Liver (tissue), 9 donors: Measurements from ENCODE around the gene HUWE1. TPM values are rescaled to one million over a fixed set of nuclear protein-coding genes. Genes with fewer than 3 reads are reported as not detected.

Experiments used
- DNase-seq: peaks from one replicate; pipeline ENCODE4 v3.0.0-alpha.2; 2017; ENCODE audit warnings: low spot score
- H3K27ac ChIP-seq, 2 donors: one replicate each; pipeline ENCODE4 v1.7.0; 2013; ENCODE audit warnings: inconsistent platforms in 2 of 2, low read length in 2 of 2, control low read depth in 1 of 2, low read depth in 1 of 2, mild to moderate bottlenecking in 1 of 2
- H3K27me3 ChIP-seq, 4 donors: one replicate each; pipeline versions ENCODE4 v1.6.1 to v1.7.0; 2013; ENCODE audit warnings: low read length in 3 of 4, inconsistent platforms in 1 of 4, mild to moderate bottlenecking in 1 of 4, moderate library complexity in 1 of 4; ENCODE audit not compliant: control insufficient read depth in 4 of 4, insufficient read depth in 4 of 4
- H3K36me3 ChIP-seq, 4 donors: one replicate each; pipeline versions ENCODE4 v1.6.1 to v1.7.0; 2013; ENCODE audit warnings: low read length in 3 of 4, mild to moderate bottlenecking in 3 of 4, low read depth in 1 of 4, moderate library complexity in 1 of 4; ENCODE audit not compliant: control insufficient read depth in 4 of 4, insufficient read depth in 3 of 4
- H3K4me1 ChIP-seq, 4 donors: one replicate each; pipeline versions ENCODE4 v1.6.1 to v1.7.0; 2013; ENCODE audit warnings: low read length in 3 of 4, mild to moderate bottlenecking in 3 of 4, moderate library complexity in 1 of 4; ENCODE audit not compliant: control insufficient read depth in 4 of 4, insufficient read depth in 4 of 4
- H3K4me3 ChIP-seq, 3 donors: one replicate each; pipeline versions ENCODE4 v1.6.1 to v1.7.0; 2013; ENCODE audit warnings: low read length in 3 of 3, control low read depth in 1 of 3, low read depth in 1 of 3, mild to moderate bottlenecking in 1 of 3
- H3K9ac ChIP-seq, 2 donors: one replicate each; pipeline ENCODE4 v1.7.0; 2013; ENCODE audit warnings: low read length in 2 of 2, mild to moderate bottlenecking in 2 of 2, moderate library complexity in 2 of 2, control low read depth in 1 of 2, low read depth in 1 of 2
- H3K9me3 ChIP-seq, 4 donors: one replicate each; pipeline versions ENCODE4 v1.6.1 to v1.7.0; 2013; ENCODE audit warnings: low read length in 3 of 4; ENCODE audit not compliant: control insufficient read depth in 4 of 4
- EGR1 ChIP-seq, 2 donors: IDR thresholded peaks; 2 replicates each; pipeline ENCODE4 v1.6.1; 2016 to 2018; ENCODE audit warnings: antibody characterized with exemption in 2 of 2, low read depth in 2 of 2
- FOXA1 ChIP-seq: IDR thresholded peaks from 2 replicates; pipeline ENCODE4 v1.6.1; 2016; ENCODE audit warnings: antibody characterized with exemption
- FOXA2 ChIP-seq: IDR thresholded peaks from 2 replicates; pipeline ENCODE4 v1.6.1; 2016; ENCODE audit warnings: antibody characterized with exemption
- GABPA ChIP-seq, 2 donors: IDR thresholded peaks in 1 of 2; conservative IDR thresholded peaks in 1 of 2; 2 replicates each; pipeline ENCODE4 v1.6.1; 2016; ENCODE audit warnings: antibody characterized with exemption in 2 of 2, mild to moderate bottlenecking in 1 of 2, moderate library complexity in 1 of 2
- HNF4A ChIP-seq, 2 donors: conservative IDR thresholded peaks; 2 replicates each; pipeline ENCODE4 v1.6.1; 2016; ENCODE audit warnings: antibody characterized with exemption in 2 of 2, mild to moderate bottlenecking in 2 of 2
- HNF4G ChIP-seq: IDR thresholded peaks from 2 replicates; pipeline ENCODE4 v1.6.1; 2016; ENCODE audit warnings: antibody characterized with exemption
- JUND ChIP-seq, 2 donors: IDR thresholded peaks; 2 replicates each; pipeline ENCODE4 v1.6.1; 2016; ENCODE audit warnings: antibody characterized with exemption in 2 of 2
- NR2F2 ChIP-seq: IDR thresholded peaks from 2 replicates; pipeline ENCODE4 v1.6.1; 2016; ENCODE audit warnings: antibody characterized with exemption
- RAD21 ChIP-seq, 2 donors: IDR thresholded peaks; 2 replicates each; pipeline ENCODE4 v1.6.1; 2016; ENCODE audit warnings: antibody characterized with exemption in 2 of 2, mild to moderate bottlenecking in 2 of 2
- RXRA ChIP-seq, 2 donors: IDR thresholded peaks; 2 replicates each; pipeline ENCODE4 v1.6.1; 2017 to 2018; ENCODE audit warnings: antibody characterized with exemption in 2 of 2, mild to moderate bottlenecking in 1 of 2
- TAF1 ChIP-seq: conservative IDR thresholded peaks from 2 replicates; pipeline ENCODE4 v1.6.1; 2016; ENCODE audit warnings: antibody characterized with exemption, mild to moderate bottlenecking
- YY1 ChIP-seq: IDR thresholded peaks from 2 replicates; pipeline ENCODE4 v1.6.1; 2016; ENCODE audit warnings: antibody characterized with exemption, mild to moderate bottlenecking
- WGBS: extraction: QIAGEN DNeasy Blood & Tissue Kit; methylation state at CpG from one replicate; pipeline ENCODE4 v1.1.7; 2013; 5-methylcytosine and 5-hydroxymethylcytosine counted together
- polyA plus RNA-seq, 2 donors: library from polyadenylated mRNA; stranded (reverse) in 1 of 2; unstranded in 1 of 2; fragments of 200-250 nt in 1 of 2; fragments of >200 nt in 1 of 2; fragmentation: Nextera tagmentation in 1 of 2; extraction: Ambion mirVana in 1 of 2; gene quantifications; one replicate each; pipeline versions ENCODE4 v1.2.1 to v1.2.3, GENCODE V29; 2013 to 2015
- total RNA-seq, 2 donors: library from RNA; depleted of rRNA; stranded (reverse); fragments of >200 nt; gene quantifications; one replicate each; pipeline ENCODE4 v1.2.3, GENCODE V29; 2014
- TF ChIP-seq, protein P1 (sequence below): IDR thresholded peaks from 2 replicates; pipeline ENCODE4 v1.6.1; 2016; ENCODE audit warnings: antibody characterized with exemption
- TF ChIP-seq, protein P2 (sequence below): IDR thresholded peaks from 2 replicates; pipeline ENCODE4 v1.6.1; 2016; ENCODE audit warnings: antibody characterized with exemption
- TF ChIP-seq, protein P3 (sequence below): IDR thresholded peaks from 2 replicates; pipeline ENCODE4 v1.6.1; 2016; ENCODE audit warnings: antibody characterized with exemption
- TF ChIP-seq, protein P4 (sequence below): fragments of 150-350 bp; IDR thresholded peaks from 2 replicates; pipeline ENCODE4 v1.5.1; 2017; ENCODE audit warnings: improper control_type of control experiment, low read depth, low read length; ENCODE audit not compliant: missing input control
- TF ChIP-seq, protein P5 (sequence below): IDR thresholded peaks from 2 replicates; pipeline ENCODE4 v1.6.1; 2016; ENCODE audit warnings: antibody characterized with exemption, mild to moderate bottlenecking
- donor health status: healthy.
- donor health status: healthy.
- donor health status: healthy.
- donor health status: healthy.
- donor health status: healthy.

The HUWE1 gene
- total and polyA plus RNA-seq, 4 donors, result 20.2 to 75.8 (median 37.7) TPM

DNA sequence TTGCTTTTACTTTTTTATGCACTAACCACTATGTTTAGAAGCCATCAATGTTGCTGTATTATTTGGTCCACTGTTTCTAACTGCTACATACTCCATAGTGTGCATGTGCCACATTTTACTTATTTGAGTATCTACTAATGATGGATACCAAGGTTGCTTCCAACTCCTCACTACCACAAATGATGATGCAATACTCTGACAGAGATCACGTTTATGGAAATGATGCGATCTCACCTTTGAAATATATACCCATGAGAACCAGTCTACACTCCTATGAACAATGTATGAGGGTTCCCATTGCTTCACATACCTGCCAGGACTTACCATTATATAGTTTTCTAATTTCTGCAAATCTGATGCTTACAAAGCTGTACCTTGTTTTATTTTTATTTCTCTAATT lies 44.2 kb downstream of the HUWE1 start:
- no peak for DNase-seq
- Histone ChIP-seq H3K4me3 (no peak overlapping the region), H3K9me3 (no peaks in the 10 kb centered on the region), H3K27ac (no peak overlapping the region), H3K9ac (no peak overlapping the region), H3K27me3 (no peaks in the 10 kb centered on the region), H3K4me1 (no peaks in the 10 kb centered on the region), H3K36me3 (peaks cover 6 to 43% (median 32%) of the 10 kb centered on the region in 4 donors)
- 83% methylated on average over 2 of the region's 2 CpGs for WGBS
- no peak for TF ChIP-seq RXRA (IDR thresholded peaks at IDR 0.05)
- TF ChIP-seq FOXA1, result no peak
- TF ChIP-seq JUND (IDR thresholded peaks at IDR 0.05), result no peak
- TF ChIP-seq, protein P1, sequence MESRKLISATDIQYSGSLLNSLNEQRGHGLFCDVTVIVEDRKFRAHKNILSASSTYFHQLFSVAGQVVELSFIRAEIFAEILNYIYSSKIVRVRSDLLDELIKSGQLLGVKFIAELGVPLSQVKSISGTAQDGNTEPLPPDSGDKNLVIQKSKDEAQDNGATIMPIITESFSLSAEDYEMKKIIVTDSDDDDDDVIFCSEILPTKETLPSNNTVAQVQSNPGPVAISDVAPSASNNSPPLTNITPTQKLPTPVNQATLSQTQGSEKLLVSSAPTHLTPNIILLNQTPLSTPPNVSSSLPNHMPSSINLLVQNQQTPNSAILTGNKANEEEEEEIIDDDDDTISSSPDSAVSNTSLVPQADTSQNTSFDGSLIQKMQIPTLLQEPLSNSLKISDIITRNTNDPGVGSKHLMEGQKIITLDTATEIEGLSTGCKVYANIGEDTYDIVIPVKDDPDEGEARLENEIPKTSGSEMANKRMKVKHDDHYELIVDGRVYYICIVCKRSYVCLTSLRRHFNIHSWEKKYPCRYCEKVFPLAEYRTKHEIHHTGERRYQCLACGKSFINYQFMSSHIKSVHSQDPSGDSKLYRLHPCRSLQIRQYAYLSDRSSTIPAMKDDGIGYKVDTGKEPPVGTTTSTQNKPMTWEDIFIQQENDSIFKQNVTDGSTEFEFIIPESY, result no peak
- TF ChIP-seq FOXA2, result no peak
- TF ChIP-seq, protein P2, sequence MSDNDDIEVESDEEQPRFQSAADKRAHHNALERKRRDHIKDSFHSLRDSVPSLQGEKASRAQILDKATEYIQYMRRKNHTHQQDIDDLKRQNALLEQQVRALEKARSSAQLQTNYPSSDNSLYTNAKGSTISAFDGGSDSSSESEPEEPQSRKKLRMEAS, result no peak
- no peak for TF ChIP-seq HNF4A (conservative IDR thresholded peaks at IDR 0.05)
- no peak for TF ChIP-seq TAF1
- TF ChIP-seq RAD21 (IDR thresholded peaks at IDR 0.05), result no peak
- no peak for TF ChIP-seq EGR1 (IDR thresholded peaks at IDR 0.05; ENCODE audit: low read depth in 2 of 2)

DNA sequence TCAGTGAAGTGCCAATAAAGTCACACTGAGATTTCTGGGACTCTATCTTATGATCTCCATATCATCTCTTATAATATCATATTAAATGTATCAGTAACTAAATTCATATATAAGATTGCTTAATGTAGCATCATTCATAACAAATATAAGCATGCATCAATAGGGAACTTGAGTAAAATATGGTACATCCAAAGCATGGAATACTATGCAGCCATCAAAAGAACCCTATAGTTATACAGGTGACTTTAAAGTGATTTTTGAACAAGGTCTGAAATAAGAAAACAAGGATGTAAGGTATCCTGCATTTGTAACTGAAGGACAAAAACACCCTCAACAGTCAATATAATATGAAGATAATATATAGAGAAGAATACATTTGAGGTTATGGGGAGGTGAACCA lies 47.3 kb downstream of the HUWE1 start:
- Histone ChIP-seq H3K4me3 (no peak overlapping the region), H3K9ac (no peak overlapping the region), H3K27me3 (no peaks in the 10 kb centered on the region), H3K9me3 (no peaks in the 10 kb centered on the region), H3K4me1 (no peaks in the 10 kb centered on the region), H3K36me3 (peaks cover 3 to 27% (median 22%) of the 10 kb centered on the region in 4 donors), H3K27ac (no peak overlapping the region)
- no peak for DNase-seq
- TF ChIP-seq, protein P3, sequence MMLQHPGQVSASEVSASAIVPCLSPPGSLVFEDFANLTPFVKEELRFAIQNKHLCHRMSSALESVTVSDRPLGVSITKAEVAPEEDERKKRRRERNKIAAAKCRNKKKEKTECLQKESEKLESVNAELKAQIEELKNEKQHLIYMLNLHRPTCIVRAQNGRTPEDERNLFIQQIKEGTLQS, result no peak
- TF ChIP-seq NR2F2 (no peak), RAD21 (IDR thresholded peaks at IDR 0.05) (no peak), HNF4G (no peak), YY1 (no peak), GABPA (IDR thresholded peaks at IDR 0.05 in 1 of 2, conservative IDR thresholded peaks at IDR 0.05 in 1 of 2) (no peak)
- TF ChIP-seq, protein P4, sequence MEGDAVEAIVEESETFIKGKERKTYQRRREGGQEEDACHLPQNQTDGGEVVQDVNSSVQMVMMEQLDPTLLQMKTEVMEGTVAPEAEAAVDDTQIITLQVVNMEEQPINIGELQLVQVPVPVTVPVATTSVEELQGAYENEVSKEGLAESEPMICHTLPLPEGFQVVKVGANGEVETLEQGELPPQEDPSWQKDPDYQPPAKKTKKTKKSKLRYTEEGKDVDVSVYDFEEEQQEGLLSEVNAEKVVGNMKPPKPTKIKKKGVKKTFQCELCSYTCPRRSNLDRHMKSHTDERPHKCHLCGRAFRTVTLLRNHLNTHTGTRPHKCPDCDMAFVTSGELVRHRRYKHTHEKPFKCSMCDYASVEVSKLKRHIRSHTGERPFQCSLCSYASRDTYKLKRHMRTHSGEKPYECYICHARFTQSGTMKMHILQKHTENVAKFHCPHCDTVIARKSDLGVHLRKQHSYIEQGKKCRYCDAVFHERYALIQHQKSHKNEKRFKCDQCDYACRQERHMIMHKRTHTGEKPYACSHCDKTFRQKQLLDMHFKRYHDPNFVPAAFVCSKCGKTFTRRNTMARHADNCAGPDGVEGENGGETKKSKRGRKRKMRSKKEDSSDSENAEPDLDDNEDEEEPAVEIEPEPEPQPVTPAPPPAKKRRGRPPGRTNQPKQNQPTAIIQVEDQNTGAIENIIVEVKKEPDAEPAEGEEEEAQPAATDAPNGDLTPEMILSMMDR, result no peak
- TF ChIP-seq, protein P5, sequence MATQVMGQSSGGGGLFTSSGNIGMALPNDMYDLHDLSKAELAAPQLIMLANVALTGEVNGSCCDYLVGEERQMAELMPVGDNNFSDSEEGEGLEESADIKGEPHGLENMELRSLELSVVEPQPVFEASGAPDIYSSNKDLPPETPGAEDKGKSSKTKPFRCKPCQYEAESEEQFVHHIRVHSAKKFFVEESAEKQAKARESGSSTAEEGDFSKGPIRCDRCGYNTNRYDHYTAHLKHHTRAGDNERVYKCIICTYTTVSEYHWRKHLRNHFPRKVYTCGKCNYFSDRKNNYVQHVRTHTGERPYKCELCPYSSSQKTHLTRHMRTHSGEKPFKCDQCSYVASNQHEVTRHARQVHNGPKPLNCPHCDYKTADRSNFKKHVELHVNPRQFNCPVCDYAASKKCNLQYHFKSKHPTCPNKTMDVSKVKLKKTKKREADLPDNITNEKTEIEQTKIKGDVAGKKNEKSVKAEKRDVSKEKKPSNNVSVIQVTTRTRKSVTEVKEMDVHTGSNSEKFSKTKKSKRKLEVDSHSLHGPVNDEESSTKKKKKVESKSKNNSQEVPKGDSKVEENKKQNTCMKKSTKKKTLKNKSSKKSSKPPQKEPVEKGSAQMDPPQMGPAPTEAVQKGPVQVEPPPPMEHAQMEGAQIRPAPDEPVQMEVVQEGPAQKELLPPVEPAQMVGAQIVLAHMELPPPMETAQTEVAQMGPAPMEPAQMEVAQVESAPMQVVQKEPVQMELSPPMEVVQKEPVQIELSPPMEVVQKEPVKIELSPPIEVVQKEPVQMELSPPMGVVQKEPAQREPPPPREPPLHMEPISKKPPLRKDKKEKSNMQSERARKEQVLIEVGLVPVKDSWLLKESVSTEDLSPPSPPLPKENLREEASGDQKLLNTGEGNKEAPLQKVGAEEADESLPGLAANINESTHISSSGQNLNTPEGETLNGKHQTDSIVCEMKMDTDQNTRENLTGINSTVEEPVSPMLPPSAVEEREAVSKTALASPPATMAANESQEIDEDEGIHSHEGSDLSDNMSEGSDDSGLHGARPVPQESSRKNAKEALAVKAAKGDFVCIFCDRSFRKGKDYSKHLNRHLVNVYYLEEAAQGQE, result no peak
